ENCODE results near the gene SPDYE16.
A peak's percentile ranks its signal among the peaks of the same experiment; 100 is the strongest.
"Not testable (repeated sequence)": the region's sequence is repeated elsewhere in the genome, so short reads cannot be mapped to it uniquely, and the experiment has no call there.

SPDYE16 gene

DNA sequence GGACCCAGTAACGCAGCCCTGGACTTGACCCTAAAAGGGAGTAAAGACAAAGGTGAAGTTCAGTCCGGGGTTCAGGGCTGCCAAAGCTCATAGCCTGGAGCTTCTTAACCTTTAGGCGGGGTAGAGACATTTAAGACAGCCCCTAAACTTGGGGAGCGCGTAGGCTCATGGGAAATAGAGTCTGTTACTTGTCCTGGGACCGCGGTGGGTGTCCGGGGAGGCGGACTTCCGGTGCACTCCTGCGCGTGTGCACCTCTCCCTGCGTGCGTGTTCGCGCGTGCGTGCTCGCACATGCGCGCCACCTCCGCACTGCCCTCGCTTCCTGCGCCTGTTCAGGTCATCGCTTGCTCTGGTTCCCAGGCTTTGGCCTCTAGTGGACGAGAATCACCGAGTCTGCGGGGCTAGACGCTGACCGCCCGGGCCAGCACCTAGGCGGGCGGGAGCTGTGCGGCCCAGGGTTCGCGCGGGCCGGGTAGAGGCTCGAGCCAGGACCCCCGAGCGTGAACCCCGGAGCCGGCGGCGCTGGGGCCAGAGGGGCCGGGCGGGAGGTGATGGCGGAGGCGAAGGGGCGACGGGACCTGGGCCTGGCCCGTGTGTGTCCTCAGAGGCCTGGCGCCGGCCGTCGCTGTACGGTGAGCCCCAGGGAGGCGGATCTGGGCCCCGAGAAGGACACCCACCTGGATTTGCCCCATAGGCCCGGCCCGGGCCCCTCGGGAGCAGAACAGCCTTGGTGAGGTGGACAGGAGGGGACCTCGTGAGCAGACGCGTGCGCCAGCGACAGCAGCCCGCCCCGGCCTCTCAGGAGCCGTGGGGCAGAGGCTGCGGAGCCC, 6.1 kb upstream of the SPDYE16 start:
- DNase-seq, result peak; percentile 94

GRCh38 chr7:76531643-76532042, 11.5 kb downstream of the SPDYE16 start:
- DNase-seq, result not testable (repeated sequence)

- not testable (repeated sequence) for DNase-seq
Observed at GRCh38 chr7:76526183-76526582, 16.9 kb downstream of the SPDYE16 start.

DNA sequence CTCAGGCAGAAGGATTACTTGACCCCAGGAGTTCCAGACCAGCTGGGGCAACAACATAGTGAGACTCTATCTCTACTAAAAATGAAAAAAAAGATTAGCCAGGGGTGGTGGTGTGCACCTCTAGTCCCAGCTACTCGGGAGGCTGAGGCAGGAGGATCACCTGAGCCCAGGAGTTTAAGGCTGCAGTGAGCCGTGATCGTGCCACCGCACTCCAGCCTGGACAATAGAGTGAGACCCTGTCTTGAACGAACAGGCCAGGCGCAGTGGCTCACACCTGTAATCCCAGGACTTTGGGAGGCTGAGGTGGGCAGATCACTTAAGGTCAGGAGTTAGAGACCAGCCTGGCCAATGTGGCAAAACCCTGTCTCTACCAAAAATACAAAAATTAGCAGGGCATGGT, 26.2 kb downstream of the SPDYE16 start:
- DNase-seq, result not testable (repeated sequence)

GRCh38 chr7:76515999-76516443, 27.1 kb downstream of the SPDYE16 start:
- no peak for DNase-seq

GRCh38 chr7:76514926-76515771, 27.9 kb downstream of the SPDYE16 start:
- no peak for DNase-seq

GRCh38 chr7:76513817-76514799, 29.0 kb downstream of the SPDYE16 start:
- no peak for DNase-seq

DNA sequence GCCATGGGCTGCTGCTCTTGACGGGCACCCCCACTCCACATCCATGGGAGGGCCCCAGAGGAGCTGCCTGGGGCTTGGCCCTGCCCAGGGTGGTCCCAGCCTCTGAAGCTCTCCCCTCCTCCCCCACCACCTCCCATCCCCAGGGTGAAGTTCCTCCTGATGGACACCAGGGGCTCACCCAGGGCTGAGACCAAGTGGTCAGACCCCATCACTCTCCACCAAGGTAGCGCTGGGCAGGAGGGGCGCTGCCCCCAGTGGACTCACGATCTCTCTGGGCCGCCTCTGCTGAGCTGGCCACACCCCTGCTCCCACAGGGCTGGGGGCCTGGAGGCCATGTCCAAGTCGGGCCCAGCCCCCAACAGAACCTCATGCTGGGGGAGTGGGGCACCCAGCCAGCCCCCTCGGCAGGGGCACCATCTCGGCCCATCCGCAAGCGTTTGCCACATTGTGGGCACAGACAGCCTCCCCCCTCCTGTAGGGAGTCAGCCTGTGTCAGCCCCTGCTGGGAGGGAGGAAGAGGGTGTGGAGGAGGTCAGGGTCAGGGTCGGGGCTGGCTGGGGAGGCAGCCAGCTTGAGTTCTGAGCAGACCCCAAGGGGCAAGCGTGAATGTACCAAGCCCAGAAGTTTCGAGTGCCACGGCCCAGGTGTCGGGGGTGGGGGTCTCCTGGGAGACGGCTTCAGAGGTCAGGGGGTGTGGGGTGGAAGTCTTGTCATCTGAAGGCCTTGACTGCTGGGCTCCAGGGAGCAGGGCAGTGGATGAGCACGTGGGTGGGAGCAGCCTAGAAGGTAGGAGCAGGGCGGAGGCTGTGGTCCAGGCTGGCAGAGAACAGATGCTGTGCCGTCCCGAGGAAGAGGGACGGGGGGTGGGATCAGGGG, 29.9 kb downstream of the SPDYE16 start:
- peak; percentile 56 for DNase-seq

DNA sequence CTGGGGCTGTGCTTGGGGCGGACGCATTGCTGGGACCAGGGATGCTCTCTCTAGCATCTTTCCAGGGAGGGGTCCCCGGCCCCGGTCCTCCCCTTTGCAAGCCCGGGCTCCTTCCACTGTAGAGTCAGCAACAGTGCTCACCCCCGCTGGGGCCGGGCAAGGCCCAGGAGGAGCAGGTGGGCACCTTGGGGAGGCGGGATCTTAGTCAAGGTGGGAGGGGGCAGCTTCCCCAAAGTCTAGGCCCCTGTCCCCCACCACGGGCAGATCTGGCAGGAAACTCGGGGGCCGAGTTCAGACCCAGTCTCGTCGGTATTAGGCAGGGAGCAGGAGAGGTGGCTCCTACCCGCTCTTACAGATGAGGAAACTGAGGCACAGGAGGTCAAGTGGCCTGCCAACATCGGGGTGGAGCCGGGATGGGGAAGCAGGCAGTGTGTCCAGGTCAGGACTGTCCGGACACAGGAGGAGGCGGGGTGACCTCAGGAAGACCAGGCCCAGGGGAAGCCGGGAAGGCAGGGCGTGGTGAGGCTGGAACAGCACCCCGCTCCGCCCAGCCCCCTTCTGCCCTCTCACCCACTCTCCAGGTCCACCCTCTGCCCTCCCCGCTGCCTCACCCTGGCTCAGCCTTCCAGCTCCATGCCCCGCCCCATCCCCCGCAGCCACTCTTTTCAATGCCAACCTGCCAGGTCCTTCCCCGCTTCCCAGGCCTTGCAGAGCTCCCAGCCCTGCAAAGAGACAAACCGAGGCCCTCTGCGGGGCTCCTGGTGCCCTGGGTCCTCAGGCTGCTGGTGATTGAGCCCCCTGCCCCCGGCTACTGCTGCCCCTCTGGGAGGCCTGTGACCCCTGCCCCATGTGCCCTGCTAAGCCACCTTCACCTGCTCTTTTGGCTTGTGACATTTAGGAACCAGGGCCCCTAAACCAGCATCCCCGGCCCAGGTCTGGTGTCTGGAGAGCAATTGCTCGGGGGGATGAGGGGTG, 30.9 kb downstream of the SPDYE16 start:
- not testable (repeated sequence) for DNase-seq

DNA sequence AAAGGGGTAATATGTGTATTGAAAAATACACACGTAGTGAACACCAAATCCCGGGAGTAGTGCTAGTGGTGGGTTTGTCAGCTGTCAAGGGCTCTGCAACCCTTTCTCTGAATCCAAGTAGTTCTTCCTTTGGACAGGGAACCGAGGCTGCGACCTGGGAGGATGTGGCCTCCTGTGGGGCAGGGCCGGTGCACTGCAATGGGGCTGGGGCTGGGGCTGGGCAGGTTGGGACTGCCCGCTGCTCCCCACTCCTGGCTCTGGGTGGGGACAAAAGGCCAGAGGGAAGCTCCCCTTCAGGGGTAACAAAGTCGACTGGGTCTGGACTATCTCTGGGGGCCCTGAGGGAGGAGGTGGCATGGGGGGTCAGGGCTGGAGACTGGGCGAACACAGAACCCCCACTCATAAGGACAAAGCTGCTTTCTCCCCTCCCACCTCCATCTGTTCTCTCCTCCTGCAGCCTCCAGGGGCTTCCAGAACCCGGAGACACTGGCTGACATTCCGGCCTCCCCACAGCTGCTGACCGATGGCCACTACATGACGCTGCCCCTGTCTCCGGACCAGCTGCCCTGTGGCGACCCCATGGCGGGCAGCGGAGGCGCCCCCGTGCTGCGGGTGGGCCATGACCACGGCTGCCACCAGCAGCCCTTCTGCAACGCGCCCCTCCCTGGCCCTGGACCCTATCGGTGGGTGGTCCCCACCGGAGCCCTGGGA, 31.7 kb downstream of the SPDYE16 start:
- DNase-seq, result not testable (repeated sequence)

DNA sequence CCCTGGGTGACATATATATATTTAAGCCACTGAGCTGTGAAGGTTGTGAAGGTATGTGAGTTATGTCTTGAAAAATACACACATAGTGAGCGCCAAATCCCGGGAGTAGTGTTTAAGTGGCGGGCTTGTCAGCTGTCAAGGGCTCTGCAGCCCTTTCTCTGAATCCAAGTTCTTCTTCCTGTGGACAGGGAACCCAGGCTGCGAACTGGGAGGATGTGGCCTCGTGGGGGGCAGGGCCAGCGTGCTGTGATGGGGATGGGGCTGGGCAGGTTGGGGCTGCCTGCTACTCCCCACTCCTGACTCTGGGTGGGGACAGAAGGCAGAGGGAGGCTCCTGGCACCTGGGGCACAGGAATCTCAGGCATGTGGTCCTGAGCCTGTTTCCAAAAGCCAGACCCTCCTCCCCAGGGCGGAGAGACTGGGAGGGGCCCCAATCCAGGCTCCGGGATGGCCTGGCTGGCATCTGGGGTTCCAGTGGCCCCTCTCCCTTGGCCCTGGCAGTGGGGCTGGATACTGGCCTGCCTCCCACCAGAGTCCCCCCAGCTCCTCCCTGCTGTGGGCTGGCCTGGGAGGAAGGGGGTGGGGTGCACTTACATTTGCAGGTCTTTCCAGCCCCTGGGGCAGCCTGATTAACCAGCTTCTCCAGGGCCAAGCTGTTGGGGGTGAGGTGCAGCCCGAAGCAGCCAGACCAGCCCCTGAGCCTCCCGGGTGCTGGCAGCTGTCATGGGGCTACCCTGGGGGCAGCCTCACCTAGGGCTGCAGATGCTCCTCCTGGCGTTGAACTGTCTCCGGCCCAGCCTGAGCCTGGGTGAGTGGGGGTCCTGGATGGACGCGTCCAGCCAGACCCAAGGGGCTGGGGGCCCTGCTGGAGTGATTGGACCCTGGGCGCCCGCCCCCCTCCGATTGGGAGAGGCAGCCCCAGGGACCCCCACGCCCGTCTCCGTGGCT, 32.9 kb downstream of the SPDYE16 start, which contains the start of gene UPK3B:
Gene UPK3B (plus strand): TSS at position 622 of the 947 bp plus-strand sequence. CDS start 101 bp downstream, at position 723.
- peak; percentile 43 for DNase-seq

GRCh38 chr7:76507723-76508406, 35.2 kb downstream of the SPDYE16 start:
- peak; percentile 39 for DNase-seq

- DNase-seq, result not testable (repeated sequence)
Observed at GRCh38 chr7:76506643-76507042, 36.5 kb downstream of the SPDYE16 start.

- no peak for DNase-seq
Observed at GRCh38 chr7:76506081-76506440, 37.0 kb downstream of the SPDYE16 start.

- DNase-seq, result no peak
Observed at GRCh38 chr7:76505168-76506080, 37.7 kb downstream of the SPDYE16 start.

Measured in DMS53 (cell line).